ENCODE data around the gene SCRN1. TPM values are rescaled to one million over a fixed set of nuclear protein-coding genes. Genes with fewer than 3 reads are reported as not detected.

Gene SCRN1
- total RNA-seq, 1 experiment from 2014 or later, result 37.9 TPM

DNA sequence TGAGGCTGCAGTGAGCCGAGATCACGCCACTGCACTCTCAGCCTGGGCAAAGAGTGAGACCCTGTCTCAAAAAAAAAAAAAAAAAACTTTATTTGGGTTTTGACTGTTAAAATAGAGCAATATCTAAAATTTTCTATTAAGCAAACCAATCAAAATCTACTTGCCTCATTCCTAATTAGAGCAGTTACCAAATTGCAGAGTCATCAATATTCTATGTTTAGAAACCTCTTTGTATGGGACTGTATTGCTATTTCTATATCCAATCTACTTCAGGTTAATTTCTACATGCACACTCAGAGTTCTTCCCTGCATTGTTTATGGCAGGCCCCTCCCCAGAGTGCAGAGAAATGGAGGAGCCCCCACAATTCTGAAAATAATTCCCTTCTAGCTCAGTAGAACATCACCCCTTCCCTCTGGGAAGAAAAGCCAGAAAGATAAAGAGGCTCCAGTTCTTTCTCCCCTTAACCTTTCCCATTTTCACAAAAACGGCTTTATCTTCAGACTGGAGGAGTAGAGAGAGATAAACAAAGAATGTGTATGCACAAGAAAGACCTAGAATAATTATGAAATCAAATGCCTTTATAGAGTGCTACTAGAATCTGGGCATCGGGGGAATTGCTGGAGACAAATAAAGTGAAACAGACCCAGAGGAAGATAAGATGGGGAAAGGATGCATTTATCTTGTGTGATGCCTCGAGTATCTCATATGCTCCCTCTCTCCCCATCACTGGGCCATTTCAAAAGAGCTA is 17.9 kb downstream of the SCRN1 start:
- POLR2A ChIA-PET (ENCODE audit: unreplicated experiment), result interaction anchor here (0.6 kb wide), 1 partner anchor 16 kb away, joined by 12 read pairs; no protein-coding TSS in a partner anchor

DNA sequence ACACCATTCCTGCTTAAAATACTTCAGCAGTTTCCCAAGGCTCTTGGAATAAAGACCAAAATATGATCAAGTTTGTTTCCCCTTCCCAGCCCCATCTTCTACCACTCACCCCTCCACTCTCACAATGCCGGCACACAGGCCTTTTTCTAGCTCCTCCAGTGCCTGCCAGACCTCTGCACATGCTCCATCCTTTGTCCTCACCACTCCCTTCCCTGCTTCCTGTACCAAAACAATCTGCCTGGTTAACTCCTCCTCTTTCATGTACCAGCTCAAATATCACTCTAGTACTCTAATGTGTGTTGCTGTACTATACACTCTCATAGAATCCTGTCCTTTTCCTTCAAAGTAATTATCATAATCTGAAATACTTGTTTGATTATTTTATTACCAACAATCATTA is 19.4 kb downstream of the SCRN1 start:
- ATAC-seq (peak; percentile 73), DNase-seq (peak; percentile 9)
- ChIA-PET POLR2A (ENCODE audit: unreplicated experiment) (interaction anchor here (0.5 kb wide), 1 partner anchor 17 kb away, joined by 4 read pairs; no protein-coding TSS in a partner anchor), CTCF (interaction anchor here (1.4 kb wide), 1 partner anchor 91 kb away, joined by 4 read pairs; no protein-coding TSS in a partner anchor)
- H3K4me1 ChIP-seq (ENCODE audit: insufficient read depth, low read length), result peaks cover 21% of the 10 kb centered on the region
- no peak overlapping the region for H3K4me2 ChIP-seq (ENCODE audit: low read length)
- no peaks in the 10 kb centered on the region for H3K9me2 ChIP-seq (replicated peaks; ENCODE audit: low read length)
- H3K27ac ChIP-seq (ENCODE audit: low read length), result no peak overlapping the region
- no peak overlapping the region for H3K9ac ChIP-seq (ENCODE audit: low read length)
- no TSS peak for BruUV-seq (replicated peaks)
- H3K79me2 ChIP-seq (ENCODE audit: low read length), result peaks cover 42% of the 10 kb centered on the region
- TF ChIP-seq, protein P1, sequence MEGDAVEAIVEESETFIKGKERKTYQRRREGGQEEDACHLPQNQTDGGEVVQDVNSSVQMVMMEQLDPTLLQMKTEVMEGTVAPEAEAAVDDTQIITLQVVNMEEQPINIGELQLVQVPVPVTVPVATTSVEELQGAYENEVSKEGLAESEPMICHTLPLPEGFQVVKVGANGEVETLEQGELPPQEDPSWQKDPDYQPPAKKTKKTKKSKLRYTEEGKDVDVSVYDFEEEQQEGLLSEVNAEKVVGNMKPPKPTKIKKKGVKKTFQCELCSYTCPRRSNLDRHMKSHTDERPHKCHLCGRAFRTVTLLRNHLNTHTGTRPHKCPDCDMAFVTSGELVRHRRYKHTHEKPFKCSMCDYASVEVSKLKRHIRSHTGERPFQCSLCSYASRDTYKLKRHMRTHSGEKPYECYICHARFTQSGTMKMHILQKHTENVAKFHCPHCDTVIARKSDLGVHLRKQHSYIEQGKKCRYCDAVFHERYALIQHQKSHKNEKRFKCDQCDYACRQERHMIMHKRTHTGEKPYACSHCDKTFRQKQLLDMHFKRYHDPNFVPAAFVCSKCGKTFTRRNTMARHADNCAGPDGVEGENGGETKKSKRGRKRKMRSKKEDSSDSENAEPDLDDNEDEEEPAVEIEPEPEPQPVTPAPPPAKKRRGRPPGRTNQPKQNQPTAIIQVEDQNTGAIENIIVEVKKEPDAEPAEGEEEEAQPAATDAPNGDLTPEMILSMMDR (conservative IDR thresholded peaks at IDR 0.05; ENCODE audit: low read depth, low read length), result no peak
- TF ChIP-seq EZH2 (IDR thresholded peaks at IDR 0.05; ENCODE audit: low read length, unreplicated experiment), result no peak
- TF ChIP-seq EZH2phosphoT487 (IDR thresholded peaks at IDR 0.05; ENCODE audit: borderline replicate concordance, low read length), result no peak
- no peaks in the 10 kb centered on the region for H3K36me3 ChIP-seq (ENCODE audit: low read depth, low read length)
- no peaks in the 10 kb centered on the region for H3K9me3 ChIP-seq (ENCODE audit: low read length)
- no peaks in the 10 kb centered on the region for H3F3A ChIP-seq (ENCODE audit: low read length, unreplicated experiment)
- no peak overlapping the region for H2AFZ ChIP-seq (ENCODE audit: low read length)
- no peaks in the 10 kb centered on the region for H4K20me1 ChIP-seq (ENCODE audit: low read length)
- no peaks in the 10 kb centered on the region for H3K27me3 ChIP-seq (ENCODE audit: low read length)
- intact Hi-C loops (cut with micrococcal nuclease), result no loop called here
- no peak overlapping the region for H3K4me3 ChIP-seq (ENCODE audit: low read length)

More for the DNA sequence above, 17.9 kb downstream of the SCRN1 start:
- TF ChIP-seq, protein P1 (conservative IDR thresholded peaks at IDR 0.05; ENCODE audit: low read depth, low read length), result no peak
- TF ChIP-seq EZH2 (IDR thresholded peaks at IDR 0.05; ENCODE audit: low read length, unreplicated experiment), result no peak
- TF ChIP-seq EZH2phosphoT487 (IDR thresholded peaks at IDR 0.05; ENCODE audit: borderline replicate concordance, low read length), result no peak
- H4K20me1 ChIP-seq (ENCODE audit: low read length), result no peaks in the 10 kb centered on the region
- peaks cover 48% of the 10 kb centered on the region for H3K79me2 ChIP-seq (ENCODE audit: low read length)
- no peak overlapping the region for H3K4me2 ChIP-seq (ENCODE audit: low read length)
- no peak overlapping the region for H3K4me3 ChIP-seq (ENCODE audit: low read length)
- CTCF ChIA-PET, result no interaction called here
- ATAC-seq (no peak), DNase-seq (no peak)
- H3K27me3 ChIP-seq (ENCODE audit: low read length), result no peaks in the 10 kb centered on the region
- peaks cover 21% of the 10 kb centered on the region for H3K4me1 ChIP-seq (ENCODE audit: insufficient read depth, low read length)
- H3F3A ChIP-seq (ENCODE audit: low read length, unreplicated experiment), result no peaks in the 10 kb centered on the region
- intact Hi-C loops (cut with micrococcal nuclease), result no loop called here
- BruUV-seq (replicated peaks), result no TSS peak
- H2AFZ ChIP-seq (ENCODE audit: low read length), result no peak overlapping the region
- no peak overlapping the region for H3K27ac ChIP-seq (ENCODE audit: low read length)
- H3K9me2 ChIP-seq (replicated peaks; ENCODE audit: low read length), result no peaks in the 10 kb centered on the region
- no peaks in the 10 kb centered on the region for H3K9me3 ChIP-seq (ENCODE audit: low read length)
- H3K9ac ChIP-seq (ENCODE audit: low read length), result no peak overlapping the region
- no peaks in the 10 kb centered on the region for H3K36me3 ChIP-seq (ENCODE audit: low read depth, low read length)

- POLR2A ChIA-PET (ENCODE audit: unreplicated experiment), result interaction anchor here (0.5 kb wide), 1 partner anchor 18 kb away, joined by 4 read pairs; no protein-coding TSS in a partner anchor
- H3K9me3 ChIP-seq (ENCODE audit: low read length), result no peaks in the 10 kb centered on the region
- TF ChIP-seq EZH2phosphoT487 (IDR thresholded peaks at IDR 0.05; ENCODE audit: borderline replicate concordance, low read length) (no peak), EZH2 (IDR thresholded peaks at IDR 0.05; ENCODE audit: low read length, unreplicated experiment) (no peak)
- TF ChIP-seq, protein P1 (conservative IDR thresholded peaks at IDR 0.05; ENCODE audit: low read depth, low read length), result no peak
- H3K4me3 ChIP-seq (ENCODE audit: low read length), result no peak overlapping the region
- peaks cover 39% of the 10 kb centered on the region for H3K79me2 ChIP-seq (ENCODE audit: low read length)
- H3K4me2 ChIP-seq (ENCODE audit: low read length), result peak overlapping the region; percentile 71; the same call in 1 of the 2 replicates
- no peaks in the 10 kb centered on the region for H3K27me3 ChIP-seq (ENCODE audit: low read length)
- H3K36me3 ChIP-seq (ENCODE audit: low read depth, low read length), result no peaks in the 10 kb centered on the region
- no peak overlapping the region for H2AFZ ChIP-seq (ENCODE audit: low read length)
- BruUV-seq (replicated peaks), result no TSS peak
- no peak for DNase-seq
- H4K20me1 ChIP-seq (ENCODE audit: low read length), result no peaks in the 10 kb centered on the region
- CTCF ChIA-PET, result interaction anchor here (1.4 kb wide), 1 partner anchor 92 kb away, joined by 4 read pairs; no protein-coding TSS in a partner anchor
- no peaks in the 10 kb centered on the region for H3F3A ChIP-seq (ENCODE audit: low read length, unreplicated experiment)
- ATAC-seq, result no peak
- H3K4me1 ChIP-seq (ENCODE audit: insufficient read depth, low read length), result peaks cover 21% of the 10 kb centered on the region
- intact Hi-C loops (cut with micrococcal nuclease), result no loop called here
- H3K9ac ChIP-seq (ENCODE audit: low read length), result no peak overlapping the region
- no peak overlapping the region for H3K27ac ChIP-seq (ENCODE audit: low read length)
- no peaks in the 10 kb centered on the region for H3K9me2 ChIP-seq (replicated peaks; ENCODE audit: low read length)
These were observed 19.9 kb downstream of the SCRN1 start for GRCh38 chr7:29969738-29970137.
